HG02623 (cell line): Measurements from ENCODE around the gene GADD45GIP1.
"Not testable (repeated sequence)": the region's sequence is repeated elsewhere in the genome, so short reads cannot be mapped to it uniquely, and the experiment has no call there.

Source experiments
- ATAC-seq: cut with Tn5 transposase; IDR thresholded peaks from one replicate; pipeline ENCODE4 v1.9.1; 2021; ENCODE audit warnings: moderate library complexity; ENCODE audit not compliant: unreplicated experiment

The GADD45GIP1 gene

DNA sequence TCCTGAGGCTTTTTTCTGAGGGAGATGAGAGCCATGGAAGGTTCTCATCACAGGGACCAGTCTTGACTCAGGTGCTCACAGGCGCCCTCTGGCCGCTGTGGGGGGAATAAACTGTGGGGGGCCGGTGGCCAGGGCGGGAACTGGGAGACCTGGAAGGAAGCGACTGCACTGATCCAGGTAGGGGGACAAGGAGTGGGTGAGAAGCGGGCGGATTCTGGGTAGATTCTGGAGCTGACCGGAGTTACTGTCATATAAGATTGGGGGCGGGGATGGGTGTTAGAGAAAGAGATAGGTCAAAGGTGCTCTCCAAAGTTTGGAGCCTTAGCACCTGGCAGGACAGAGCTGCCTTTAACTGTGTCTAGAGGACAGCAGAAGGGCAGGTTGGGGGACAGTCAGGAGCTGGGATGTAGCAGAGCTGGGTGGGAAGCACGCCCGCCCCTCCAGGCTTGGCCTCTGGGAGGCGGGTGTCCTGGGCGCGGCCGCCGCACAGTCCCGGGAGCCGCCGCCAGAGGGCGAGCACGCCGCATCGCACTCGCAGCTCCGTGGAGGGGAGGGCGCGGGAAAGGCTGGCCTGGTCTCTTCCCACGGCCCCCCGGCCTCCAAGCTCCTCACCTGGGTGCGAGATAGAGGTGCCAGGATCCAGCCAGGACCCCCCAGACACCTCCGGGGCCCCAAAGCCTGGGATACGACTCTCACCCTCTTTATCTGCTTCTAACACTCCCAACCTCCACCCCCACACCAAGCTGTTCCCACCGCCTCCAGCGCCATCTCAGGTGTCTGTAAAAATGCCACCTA is 8.2 kb upstream of the GADD45GIP1 start:
- ATAC-seq: no peak

DNA sequence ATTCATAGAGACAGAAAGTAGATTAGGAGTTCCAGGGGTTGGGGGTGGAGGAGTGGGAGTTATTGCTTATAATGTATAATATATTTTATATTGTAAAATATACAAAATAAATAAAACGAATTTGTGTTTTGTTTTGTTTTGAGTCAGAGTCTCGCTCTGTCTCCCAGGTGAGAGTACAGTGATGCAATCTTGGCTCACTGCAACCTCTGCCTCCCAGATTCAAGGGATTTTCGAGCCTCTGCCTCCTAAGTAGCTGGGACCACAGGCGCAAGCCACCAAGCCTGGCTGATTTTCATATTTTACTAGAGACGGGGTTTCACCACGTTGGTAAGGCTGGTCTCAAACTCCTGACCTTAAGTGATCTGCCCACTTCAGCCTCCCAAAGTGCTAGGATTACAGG is 2.5 kb upstream of the GADD45GIP1 start:
- no peak for ATAC-seq

DNA sequence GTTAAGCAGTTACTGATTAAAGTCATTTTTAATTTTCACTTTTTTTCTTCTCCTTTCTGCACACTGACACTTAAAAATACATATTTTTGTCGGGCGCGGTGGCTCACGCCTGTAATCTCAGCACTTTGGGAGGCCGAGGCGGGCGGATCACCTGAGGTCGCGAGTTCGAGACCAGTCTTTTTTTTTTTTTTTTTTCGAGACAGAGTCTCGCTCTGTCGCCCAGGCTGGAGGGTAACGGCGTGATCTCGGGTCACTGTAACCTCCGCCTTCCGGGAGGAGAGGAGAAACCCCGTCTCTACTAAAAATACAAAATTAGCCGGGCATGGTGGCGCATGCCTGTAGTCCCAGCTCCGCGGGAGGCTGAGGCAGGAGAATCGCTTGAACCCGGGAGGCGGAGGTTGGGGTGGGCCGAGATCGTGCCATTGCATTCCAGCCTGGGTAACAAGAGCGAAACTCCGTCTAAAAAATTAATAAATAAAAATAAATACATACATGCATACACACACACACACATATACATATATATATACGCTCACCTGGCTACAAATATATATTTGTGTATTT is 448 bp upstream of the GADD45GIP1 start:
- ATAC-seq: not testable (repeated sequence)

DNA sequence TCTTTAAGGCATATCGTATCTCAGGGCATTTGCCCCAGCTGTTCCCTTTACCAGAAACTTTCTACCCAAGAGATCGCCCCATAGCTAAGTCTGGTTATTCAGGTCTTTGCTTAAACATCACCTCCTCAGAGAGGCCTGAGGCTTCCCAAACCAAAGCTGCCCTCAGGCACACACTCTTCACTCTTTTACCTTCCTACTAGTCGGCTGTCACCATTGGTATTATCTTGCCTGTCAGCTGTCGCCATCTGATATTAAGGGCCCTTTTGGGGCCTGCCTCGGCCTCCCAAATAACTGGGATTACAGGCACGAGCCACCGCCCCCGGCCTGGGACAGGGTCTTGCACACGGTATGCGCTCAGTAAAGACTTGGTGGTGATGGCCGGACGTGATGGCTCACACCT is 1.0 kb downstream of the GADD45GIP1 start:
- ATAC-seq: no peak

DNA sequence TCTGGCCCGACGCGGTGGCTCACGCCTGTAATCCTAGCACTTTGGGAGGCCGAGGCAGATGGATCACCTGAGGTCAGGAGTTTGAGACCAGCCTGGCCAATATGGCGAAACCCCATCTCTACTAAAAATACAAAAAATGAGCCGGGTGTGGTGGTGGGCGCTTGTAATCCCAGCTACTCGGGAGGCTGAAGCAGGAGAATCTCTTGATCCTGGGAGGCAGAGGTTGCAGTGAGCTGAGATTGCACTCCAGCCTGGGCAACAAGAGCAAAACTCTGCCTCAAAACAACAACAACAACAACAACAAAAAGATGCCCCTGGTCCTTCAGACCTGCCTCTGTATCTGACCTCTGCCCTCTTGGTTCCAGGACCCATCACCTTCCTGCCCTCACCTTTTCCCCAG is 1.4 kb downstream of the GADD45GIP1 start:
- ATAC-seq: not testable (repeated sequence)

DNA sequence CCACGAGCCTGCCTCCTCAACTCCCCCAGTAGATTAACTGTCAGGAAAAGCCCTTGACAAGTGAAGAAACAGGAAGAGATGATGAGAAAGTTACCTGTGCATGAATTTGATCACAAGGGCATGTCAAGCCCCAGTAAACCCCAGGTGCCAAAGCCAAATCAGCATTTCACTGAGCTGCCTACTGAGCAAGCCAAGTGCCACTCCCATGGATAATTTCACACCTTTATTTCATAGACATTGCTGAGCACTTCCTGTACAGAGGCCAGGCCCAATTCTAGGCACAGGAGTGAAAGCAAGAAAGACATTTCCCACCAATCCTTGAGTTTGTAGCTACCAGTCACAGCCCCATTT is 2.4 kb downstream of the GADD45GIP1 start:
- ATAC-seq: no peak

DNA sequence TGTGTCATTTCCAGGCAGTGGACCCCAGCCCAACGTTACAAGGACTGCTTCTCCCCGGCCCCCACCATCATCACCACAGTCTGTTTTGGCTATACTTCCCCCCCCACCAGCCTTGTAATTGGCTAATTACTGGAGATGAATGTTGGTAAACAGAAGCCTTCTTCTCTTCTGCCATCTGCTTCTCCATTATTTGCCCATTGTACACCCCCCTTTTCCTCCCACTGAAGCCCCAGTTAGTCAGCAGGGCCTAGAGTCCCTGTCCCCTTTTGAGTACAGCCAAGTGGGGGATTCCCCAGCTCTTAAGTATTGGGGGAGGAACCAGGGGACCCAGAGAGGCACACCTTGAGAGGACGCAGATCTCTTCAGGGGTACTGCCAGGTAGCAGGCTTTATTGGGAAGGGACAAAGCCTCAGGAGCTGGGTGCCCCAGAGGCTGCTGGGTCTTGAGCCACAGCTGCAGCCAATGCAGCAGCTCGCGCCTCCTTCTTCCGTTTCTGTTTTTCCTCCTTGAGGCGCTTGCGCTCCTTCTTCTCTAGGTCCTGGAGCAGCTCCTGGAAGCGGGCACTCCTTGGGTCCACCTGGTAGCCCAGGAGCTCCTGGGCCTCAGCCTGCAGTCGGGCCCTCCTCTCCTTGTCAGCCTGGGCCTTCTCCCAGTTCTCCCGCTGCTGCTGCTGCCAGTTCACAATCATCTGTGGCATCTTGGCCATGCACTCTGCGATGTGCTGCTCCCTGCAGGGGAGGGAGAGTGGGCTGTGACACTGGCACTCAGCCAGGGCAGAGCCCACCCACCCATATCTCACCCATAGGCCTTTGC is 3.0 kb downstream of the GADD45GIP1 start:
- no peak for ATAC-seq

DNA sequence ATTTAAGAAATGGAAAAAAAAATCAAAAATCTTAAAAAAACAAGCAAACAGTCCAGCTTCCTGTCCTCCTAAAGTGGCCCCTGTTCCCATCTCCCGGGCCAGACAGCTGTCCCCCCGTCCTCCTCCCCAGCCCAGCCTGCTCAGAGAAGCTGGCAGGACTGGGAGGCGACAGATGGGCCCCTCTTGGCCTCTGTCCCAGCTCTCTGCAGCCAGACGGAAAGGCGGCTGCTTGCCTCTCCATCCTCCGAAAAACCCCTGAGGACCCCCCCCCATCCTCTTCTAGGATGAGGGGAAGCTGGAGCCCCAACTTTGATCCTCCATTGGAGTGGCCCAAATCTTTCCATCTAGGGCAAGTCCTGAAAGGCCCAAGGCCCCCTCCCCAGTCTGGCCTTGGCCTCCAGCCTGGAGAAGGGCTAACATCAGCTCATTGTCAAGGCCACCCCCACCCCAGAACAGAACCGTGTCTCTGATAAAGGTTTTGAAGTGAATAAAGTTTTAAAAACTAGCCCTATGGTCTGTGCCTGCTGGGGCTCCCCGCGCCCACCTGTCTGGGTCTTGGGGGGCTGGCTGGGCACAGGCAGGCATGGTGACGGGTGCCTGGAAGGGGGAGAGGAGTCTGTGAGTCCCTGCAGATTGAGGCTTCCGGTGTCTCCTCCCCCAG is 3.8 kb downstream of the GADD45GIP1 start:
- no peak for ATAC-seq

DNA sequence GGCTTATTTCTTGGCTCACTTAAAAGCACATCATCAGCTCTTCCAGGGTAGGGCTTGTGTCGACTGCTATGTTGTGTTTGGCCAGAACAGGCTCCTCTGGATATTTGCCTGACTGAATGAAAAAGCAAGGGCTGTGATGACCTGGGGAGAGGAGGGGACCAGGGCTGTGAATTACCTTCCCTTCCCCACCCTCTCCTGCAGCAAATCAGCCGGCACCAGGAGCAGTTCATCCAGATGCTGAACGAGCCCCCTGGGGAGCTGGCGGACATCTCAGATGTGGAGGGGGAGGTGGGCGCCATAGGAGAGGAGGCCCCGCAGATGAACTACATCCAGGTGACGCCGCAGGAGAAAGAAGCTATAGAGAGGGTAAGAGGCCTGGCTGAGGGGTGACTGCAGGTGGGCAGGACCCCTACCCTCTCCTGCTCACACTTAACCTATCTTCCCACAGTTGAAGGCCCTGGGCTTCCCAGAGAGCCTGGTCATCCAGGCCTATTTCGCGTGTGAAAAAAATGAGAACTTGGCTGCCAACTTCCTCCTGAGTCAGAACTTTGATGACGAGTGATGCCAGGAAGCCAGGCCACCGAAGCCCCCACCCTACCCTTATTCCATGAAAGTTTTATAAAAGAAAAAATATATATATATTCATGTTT is 4.4 kb downstream of the GADD45GIP1 start:
- no peak for ATAC-seq

DNA sequence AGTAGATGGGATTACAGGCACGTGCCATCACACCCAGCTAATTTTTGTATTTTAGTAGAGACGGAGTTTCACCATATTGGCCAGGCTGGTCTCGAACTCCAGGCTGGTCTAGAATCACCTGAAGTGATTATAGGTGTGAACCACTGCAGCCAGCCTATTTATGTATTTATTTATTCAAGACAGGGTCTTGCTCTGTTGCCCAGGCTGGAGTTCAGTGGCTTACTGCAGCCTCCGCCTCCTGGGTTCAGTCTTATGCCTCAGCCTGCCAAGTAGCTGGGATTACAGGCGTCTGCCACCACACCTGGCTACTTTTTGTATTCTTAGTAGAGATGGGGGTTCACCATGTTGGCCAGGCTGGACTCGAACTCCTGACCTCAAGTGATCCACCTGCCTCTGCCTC is 5.0 kb downstream of the GADD45GIP1 start:
- not testable (repeated sequence) for ATAC-seq

DNA sequence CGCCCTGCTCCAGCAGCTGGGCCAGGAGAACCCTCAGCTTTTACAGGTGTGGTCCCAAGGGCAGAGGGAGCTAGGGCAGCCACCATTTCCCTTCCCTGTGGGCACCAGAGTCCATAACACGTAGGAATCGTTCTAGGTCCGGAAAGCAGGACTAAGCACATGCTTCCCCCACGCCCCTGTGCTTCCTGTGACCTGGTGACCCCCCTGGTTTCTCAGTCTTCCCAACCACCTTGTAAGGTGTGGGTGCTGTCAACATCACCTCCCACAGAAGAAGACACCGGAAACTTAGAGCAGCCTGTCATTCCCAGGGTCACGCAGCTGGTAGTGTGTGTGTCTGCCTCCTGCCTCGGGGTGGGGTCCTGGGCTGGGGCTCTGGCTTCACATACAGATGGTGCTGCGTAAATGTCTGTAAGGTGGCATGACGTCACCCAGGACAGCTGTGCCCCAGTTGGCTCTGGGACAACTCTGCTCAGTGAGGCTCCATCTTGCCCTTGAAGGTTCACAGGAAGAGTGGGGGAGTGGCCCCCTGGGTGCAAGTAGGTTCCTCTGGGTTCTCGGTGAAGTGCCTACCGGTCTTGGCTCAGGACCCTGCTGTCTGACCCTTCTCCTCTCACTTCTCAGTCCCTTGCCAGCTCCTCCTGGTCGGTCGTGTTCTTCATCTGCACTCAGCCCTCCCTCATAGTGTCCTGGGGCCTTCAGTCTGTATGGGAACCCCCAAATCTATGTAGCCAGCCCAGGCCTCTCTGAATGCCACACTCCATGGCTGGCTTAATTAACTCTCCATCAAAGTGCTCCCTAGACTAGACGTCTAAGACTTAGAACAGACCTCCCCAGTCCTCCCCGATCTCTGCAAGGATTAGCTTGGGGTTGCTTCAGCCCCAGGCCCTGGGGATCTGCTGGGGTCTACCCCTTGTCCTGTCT is 7.4 kb downstream of the GADD45GIP1 start:
- ATAC-seq: no peak

DNA sequence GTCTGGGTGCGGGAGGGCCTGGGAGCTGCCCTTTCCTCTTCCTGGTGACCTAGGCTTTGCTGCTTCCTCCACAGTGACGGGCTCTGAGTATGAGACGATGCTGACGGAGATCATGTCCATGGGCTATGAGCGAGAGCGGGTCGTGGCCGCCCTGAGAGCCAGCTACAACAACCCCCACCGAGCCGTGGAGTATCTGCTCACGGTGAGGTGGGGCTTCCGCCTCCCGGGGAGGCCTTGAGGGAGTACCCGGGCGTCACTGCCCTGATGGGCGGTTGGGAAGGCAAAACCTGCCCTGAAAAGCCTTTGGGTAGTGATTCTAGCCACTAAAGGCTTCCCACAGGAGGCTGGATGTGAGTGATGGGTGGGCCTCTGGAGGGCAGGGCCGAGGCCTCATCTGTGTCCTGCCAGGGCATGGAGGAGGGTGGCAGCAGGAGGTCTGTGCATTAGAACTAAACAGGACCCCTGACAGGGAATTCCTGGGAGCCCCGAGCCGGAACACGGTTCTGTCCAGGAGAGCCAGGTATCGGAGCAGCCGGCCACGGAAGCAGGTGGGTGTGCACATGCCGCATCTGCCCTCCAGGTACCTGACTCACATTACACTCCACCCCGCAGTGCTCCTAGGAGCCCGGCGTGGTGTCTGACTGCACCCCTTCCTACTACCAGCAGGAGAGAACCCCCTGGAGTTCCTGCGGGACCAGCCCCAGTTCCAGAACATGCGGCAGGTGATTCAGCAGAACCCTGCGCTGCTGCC is 8.2 kb downstream of the GADD45GIP1 start:
- no peak for ATAC-seq

DNA sequence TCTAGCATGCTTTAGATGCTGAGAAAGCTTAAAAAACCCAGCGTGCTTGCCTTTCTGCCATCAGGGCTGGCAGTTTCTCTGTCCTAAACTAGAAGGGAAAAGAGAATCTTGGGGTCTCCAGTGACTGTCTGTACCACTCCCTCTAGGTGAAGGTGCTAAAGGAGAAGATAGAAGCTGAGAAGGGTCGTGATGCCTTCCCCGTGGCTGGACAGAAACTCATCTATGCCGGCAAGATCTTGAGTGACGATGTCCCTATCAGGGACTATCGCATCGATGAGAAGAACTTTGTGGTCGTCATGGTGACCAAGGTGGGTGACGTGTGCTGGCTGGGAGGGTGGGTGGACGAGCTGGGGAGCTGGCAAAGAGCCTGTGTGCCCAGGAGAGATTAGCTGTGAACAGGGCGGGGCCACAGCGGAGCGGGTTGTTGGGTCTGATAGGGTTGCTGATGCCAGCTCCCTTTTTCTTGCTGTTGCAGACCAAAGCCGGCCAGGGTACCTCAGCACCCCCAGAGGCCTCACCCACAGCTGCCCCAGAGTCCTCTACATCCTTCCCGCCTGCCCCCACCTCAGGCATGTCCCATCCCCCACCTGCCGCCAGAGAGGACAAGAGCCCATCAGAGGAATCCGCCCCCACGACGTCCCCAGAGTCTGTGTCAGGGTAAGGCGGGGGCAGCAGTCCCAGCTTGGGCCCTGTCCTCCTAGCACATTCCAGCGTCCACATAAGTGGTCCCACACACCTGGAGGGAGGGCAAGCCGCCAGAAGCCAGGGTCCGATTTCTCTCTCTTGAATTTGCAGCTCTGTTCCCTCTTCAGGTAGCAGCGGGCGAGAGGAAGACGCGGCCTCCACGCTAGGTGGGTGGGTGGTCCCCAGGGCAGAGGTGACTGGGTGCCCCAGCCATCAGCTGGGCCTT is 9.1 kb downstream of the GADD45GIP1 start:
- no peak for ATAC-seq

DNA sequence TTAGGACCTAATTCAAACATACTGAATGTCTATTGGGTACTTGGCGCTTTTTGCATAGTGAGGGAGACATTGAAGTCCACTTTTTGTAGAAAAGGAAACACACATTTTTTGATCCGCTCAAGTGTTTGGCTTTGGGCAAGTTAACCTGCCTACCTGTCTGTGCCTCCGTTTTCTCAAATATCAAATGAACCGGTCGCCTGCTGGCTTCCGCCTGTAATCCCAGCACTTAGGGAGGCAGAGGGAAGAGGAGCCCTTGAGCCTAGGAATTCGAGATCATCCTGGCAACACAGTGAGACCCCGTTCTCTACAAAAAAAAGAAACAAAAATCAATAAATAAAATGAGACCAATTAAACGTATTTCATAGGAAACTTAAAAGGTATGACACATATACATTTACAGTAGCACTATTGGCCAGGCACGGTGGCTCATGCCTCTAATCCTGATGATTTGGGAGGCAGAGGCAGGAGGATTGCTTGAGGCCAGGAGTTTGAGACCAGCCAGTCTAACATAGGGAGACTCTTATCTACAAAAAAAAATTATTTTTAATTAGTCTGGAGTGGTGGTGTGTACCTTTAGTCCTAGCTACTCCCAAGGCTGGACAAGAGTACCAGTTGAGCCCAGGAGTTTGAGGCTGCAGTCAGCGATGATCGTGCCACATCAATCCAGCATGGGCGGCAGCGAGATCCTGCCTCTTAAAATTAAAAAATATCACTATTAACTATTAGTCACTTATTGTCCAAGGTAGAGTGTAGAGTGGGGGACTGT is 10.1 kb downstream of the GADD45GIP1 start:
- ATAC-seq: no peak

DNA sequence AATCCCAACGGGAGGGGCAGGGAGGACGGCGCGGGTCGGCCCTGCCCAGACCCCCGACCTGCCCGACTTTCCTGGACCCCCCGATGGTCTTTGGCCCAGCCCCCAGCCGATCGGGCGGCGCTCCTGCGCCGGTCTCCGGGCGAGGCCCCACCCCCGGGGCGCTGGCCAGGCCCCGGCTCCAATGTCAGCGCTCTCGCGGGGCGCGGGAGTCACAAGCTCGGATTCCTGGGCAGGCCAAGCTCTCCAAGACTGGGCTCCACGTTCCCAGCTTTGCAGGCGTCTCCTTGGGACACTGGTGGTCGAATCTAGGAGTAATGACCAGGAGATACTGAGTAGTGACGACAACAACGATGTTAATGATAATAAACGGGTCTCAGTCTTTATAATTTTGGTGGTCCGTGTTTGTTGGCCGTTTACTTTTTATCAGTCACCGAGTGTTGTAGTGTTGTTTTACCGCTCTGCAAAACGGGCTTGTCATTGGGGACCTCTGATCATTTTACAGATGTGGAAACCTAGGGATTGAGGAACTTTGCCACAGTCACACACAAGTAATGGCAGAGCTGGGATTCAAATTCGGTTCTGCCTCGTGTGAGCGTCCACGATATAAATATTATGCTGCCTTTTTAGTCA is 10.8 kb downstream of the GADD45GIP1 start:
- ATAC-seq: peak; percentile 13

DNA sequence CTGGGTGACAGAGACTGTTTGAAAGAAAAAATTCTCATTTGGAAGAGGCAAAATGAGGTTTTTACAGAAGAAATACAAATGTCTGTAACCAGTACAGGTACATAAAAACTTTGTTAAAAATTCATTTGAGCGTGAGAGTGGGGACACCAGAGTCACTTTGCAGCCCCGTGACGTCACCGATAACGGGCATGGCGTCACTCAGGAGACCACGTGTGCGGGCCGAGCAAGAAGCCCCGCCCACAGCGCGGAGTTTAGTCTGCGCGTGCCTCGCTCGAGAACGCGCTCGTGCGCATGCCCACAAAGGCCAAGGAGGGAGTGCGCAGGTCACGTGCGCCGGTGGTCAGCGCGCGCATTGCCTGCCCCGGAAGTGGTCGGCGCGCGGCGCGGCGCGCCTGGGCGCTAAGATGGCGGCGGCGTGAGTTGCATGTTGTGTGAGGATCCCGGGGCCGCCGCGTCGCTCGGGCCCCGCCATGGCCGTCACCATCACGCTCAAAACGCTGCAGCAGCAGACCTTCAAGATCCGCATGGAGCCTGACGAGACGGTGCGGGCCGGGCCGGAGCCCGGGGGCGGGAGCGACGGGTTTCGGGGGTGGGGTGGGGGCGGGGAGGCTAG is 11.4 kb downstream of the GADD45GIP1 start, which contains the start of gene RAD23A:
Gene RAD23A (plus strand): TSS at position 384 of the 613 bp plus-strand sequence. CDS start 87 bp downstream, at position 471.
- ATAC-seq: peak; percentile 79
